Measurements from ENCODE around the gene WDFY3. TPM values are rescaled to one million over a fixed set of nuclear protein-coding genes. Genes with fewer than 3 reads are reported as not detected.

WDFY3 gene
- total and polyA plus RNA-seq, 9 donors: 13.2 to 90.0 (median 77.4) TPM

DNA sequence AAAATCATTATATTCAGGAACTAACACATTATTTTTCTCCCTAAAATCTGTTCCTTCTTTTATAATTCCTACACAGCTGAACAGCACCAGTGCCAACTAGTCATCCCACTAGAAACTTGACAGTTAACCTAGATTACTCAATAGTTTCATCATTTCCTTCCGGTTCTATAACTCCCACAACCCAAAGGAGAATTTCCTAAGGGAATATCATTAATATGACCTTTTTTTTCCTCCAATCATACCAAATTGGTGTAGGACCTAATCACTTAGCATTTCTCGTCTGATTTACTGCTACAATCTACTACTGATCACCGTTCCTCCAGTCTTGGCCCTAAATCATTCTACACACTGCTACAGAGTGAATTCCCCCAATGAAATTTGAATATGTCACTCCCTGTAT, 45.9 kb downstream of the WDFY3 start:
- TF ChIP-seq EP300 (IDR thresholded peaks at IDR 0.05) (no peak), POLR2A (IDR thresholded peaks at IDR 0.05) (no peak)
- TF ChIP-seq, protein P1, sequence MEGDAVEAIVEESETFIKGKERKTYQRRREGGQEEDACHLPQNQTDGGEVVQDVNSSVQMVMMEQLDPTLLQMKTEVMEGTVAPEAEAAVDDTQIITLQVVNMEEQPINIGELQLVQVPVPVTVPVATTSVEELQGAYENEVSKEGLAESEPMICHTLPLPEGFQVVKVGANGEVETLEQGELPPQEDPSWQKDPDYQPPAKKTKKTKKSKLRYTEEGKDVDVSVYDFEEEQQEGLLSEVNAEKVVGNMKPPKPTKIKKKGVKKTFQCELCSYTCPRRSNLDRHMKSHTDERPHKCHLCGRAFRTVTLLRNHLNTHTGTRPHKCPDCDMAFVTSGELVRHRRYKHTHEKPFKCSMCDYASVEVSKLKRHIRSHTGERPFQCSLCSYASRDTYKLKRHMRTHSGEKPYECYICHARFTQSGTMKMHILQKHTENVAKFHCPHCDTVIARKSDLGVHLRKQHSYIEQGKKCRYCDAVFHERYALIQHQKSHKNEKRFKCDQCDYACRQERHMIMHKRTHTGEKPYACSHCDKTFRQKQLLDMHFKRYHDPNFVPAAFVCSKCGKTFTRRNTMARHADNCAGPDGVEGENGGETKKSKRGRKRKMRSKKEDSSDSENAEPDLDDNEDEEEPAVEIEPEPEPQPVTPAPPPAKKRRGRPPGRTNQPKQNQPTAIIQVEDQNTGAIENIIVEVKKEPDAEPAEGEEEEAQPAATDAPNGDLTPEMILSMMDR (IDR thresholded peaks at IDR 0.05): no peak
- Histone ChIP-seq H3K4me3 (no peak overlapping the region), H3K27ac (no peak overlapping the region), H3K4me1 (ENCODE audit: insufficient read depth) (no peaks in the 10 kb centered on the region), H3K9me3 (no peaks in the 10 kb centered on the region), H3K27me3 (no peaks in the 10 kb centered on the region), H3K36me3 (no peaks in the 10 kb centered on the region)
- 54 to 79% (median 61%) methylated on average over 3 of the region's 3 CpGs for WGBS, 3 donors
- no peak for DNase-seq
- intact Hi-C loops (cut with DNase I): no loop called here

DNA sequence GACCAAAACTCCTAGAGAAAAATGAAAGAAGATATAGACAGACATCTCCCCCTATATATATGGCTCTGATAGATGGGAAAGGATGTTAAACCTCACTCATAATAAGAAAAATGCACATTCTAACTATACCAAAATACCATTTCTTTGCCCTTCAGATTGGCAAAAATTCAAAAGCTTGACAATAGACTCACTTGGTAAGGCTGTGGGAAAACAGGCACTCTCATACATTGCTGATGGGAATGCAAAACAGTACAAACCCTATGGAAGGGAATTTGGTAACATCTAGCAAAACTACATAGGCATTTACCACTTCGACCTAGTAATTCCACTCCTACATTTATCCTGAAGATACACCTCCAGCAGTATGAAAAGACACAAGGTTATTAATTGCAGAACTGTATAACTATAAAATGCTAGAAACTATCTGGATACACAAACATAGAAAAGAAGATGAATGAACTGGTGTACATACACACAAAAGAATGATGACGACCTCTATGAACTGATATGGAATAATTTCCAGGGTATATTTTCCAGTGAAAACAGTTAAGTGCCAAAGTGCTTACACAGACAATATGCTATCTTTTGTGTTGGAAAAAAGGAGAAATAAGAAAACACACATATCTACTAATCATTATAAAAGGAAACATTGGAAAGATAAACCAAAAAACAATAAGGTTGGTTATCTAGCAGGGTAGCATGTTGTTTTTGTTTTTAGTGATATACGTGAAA, 48.5 kb downstream of the WDFY3 start:
- Histone ChIP-seq H3K27me3 (no peaks in the 10 kb centered on the region), H3K9me3 (no peaks in the 10 kb centered on the region), H3K4me1 (ENCODE audit: insufficient read depth) (no peaks in the 10 kb centered on the region), H3K4me3 (no peak overlapping the region), H3K27ac (no peak overlapping the region), H3K36me3 (no peaks in the 10 kb centered on the region)
- intact Hi-C loops (cut with DNase I): no loop called here
- TF ChIP-seq, protein P1 (IDR thresholded peaks at IDR 0.05): no peak
- TF ChIP-seq POLR2A (IDR thresholded peaks at IDR 0.05) (no peak), EP300 (IDR thresholded peaks at IDR 0.05) (no peak)
- 85 to 88% (median 88%) methylated on average over 3 of the region's 3 CpGs for WGBS, 3 donors
- no peak for DNase-seq

DNA sequence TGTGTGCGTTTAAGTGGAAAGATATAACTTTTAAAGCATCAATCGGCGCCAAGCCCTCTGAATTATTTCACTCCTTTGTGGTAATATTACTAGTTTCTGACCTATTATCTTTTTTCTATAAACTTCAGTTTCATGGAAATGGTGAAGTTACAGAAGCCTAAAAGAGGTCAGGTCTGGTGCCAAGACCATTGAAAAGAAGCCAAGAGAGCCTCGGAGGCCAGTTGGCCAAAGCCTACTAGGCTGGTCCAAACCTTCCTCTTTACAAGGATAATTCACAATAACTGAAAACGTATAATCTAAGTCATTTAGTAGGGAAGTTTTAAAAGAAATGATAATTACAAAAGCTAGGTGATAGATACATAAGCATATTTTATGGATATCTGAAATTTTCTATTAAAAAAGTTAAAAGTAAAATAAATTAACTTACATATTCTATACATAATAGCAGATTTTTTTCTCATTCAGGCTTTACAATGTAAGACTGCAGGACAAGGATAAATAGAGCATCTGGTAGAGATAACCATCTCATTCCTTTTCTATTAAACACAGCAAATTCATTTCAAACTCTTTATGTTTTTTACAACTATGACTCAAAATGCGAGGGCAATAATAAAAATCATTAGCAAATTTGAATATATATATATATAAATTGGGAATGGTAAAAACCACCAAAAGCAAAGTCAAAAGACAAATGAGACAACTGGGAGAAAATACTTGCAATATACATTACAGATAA, 49.2 kb downstream of the WDFY3 start:
- H3K4me1 ChIP-seq (ENCODE audit: insufficient read depth): no peaks in the 10 kb centered on the region
- no peak overlapping the region for H3K27ac ChIP-seq
- TF ChIP-seq POLR2A (IDR thresholded peaks at IDR 0.05) (no peak), EP300 (IDR thresholded peaks at IDR 0.05) (no peak)
- TF ChIP-seq, protein P1 (IDR thresholded peaks at IDR 0.05): no peak
- no peak for DNase-seq
- H3K27me3 ChIP-seq: no peaks in the 10 kb centered on the region
- WGBS, 3 donors: 80 to 88% (median 87%) methylated on average over 6 of the region's 6 CpGs
- no peaks in the 10 kb centered on the region for H3K36me3 ChIP-seq
- no peaks in the 10 kb centered on the region for H3K9me3 ChIP-seq
- no peak overlapping the region for H3K4me3 ChIP-seq
- intact Hi-C loops (cut with DNase I): no loop called here

DNA sequence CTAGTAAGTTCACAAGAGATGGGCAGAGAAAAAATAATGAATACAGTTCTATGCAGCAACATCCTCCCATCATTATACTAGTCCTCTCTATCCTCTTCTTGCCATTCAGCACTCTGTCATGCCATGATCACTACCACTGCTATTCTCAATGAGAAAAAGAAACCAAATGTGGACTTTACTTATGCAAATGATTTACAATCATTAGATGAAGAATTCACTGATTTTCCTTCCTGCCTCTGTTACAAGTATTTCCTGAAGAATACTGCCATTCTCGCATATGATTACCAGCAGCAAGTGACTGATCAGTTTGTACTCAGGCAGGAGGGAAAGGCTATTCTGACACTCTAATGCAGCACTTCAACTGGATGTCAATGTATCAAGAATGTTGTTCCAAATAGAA, 50.3 kb downstream of the WDFY3 start:
- intact Hi-C loops (cut with DNase I): no loop called here
- Histone ChIP-seq H3K4me3 (no peak overlapping the region), H3K27me3 (no peaks in the 10 kb centered on the region), H3K9me3 (no peaks in the 10 kb centered on the region), H3K27ac (no peak overlapping the region), H3K36me3 (no peaks in the 10 kb centered on the region), H3K4me1 (ENCODE audit: insufficient read depth) (no peaks in the 10 kb centered on the region)
- TF ChIP-seq POLR2A (IDR thresholded peaks at IDR 0.05) (no peak), EP300 (IDR thresholded peaks at IDR 0.05) (no peak)
- TF ChIP-seq, protein P1 (IDR thresholded peaks at IDR 0.05): no peak
- no peak for DNase-seq
- WGBS, 3 donors: 80 to 83% (median 83%) methylated on average over 1 of the region's 1 CpG
